ENCODE data around the gene TP53RK. TPM values are rescaled to one million over a fixed set of nuclear protein-coding genes. Genes with fewer than 3 reads are reported as not detected.

The TP53RK gene
- total and polyA plus RNA-seq, 7 donors = 8.4 to 24.4 (median 10.2) TPM

- no peak for DNase-seq
- H3K9me3 ChIP-seq = no peaks in the 10 kb centered on the region
Measured at GRCh38 chr20:46638134-46638897, 50.9 kb downstream of the TP53RK start.

GRCh38 chr20:46637427-46638133 is 51.7 kb downstream of the TP53RK start:
- 70 to 89% methylated on average over 4 of the region's 4 CpGs for WGBS, 2 donors
- no peak for TF ChIP-seq EP300 (IDR thresholded peaks at IDR 0.05)
- no peak for TF ChIP-seq POLR2A (IDR thresholded peaks at IDR 0.05)
- TF ChIP-seq POLR2AphosphoS5 (IDR thresholded peaks at IDR 0.05) = no peak
- no peak for TF ChIP-seq CTCF (IDR thresholded peaks at IDR 0.05)
- Histone ChIP-seq H3K4me3 (no peak overlapping the region), H3K36me3 (no peaks in the 10 kb centered on the region), H3K27ac (no peak overlapping the region), H3K27me3 (no peaks in the 10 kb centered on the region), H3K4me1 (no peaks in the 10 kb centered on the region), H3K9me3 (no peaks in the 10 kb centered on the region)
- no peak for DNase-seq
- intact Hi-C loops (cut with DNase I) = no loop called here

More at GRCh38 chr20:46638134-46638897, 50.9 kb downstream of the TP53RK start:
- H3K4me3 ChIP-seq = no peak overlapping the region
- H3K27me3 ChIP-seq = no peaks in the 10 kb centered on the region
- H3K4me1 ChIP-seq = no peaks in the 10 kb centered on the region
- no peak overlapping the region for H3K27ac ChIP-seq
- no peak for TF ChIP-seq POLR2A (IDR thresholded peaks at IDR 0.05)
- no peak for TF ChIP-seq POLR2AphosphoS5 (IDR thresholded peaks at IDR 0.05)
- TF ChIP-seq EP300 (IDR thresholded peaks at IDR 0.05) = no peak
- no peak for TF ChIP-seq CTCF (IDR thresholded peaks at IDR 0.05)
- WGBS, 2 donors = 82 to 84% methylated on average over 18 of the region's 18 CpGs
- no peaks in the 10 kb centered on the region for H3K36me3 ChIP-seq
- intact Hi-C loops (cut with DNase I) = no loop called here

GRCh38 chr20:46637020-46637419 is 52.2 kb downstream of the TP53RK start:
- Histone ChIP-seq H3K4me3 (no peak overlapping the region), H3K9me3 (no peaks in the 10 kb centered on the region), H3K36me3 (no peaks in the 10 kb centered on the region), H3K4me1 (no peaks in the 10 kb centered on the region), H3K27me3 (no peaks in the 10 kb centered on the region), H3K27ac (no peak overlapping the region)
- DNase-seq = no peak
- WGBS, 2 donors = 78 to 91% methylated on average over 11 of the region's 11 CpGs
- TF ChIP-seq EP300 (IDR thresholded peaks at IDR 0.05) (no peak), CTCF (IDR thresholded peaks at IDR 0.05) (no peak), POLR2A (IDR thresholded peaks at IDR 0.05) (no peak), POLR2AphosphoS5 (IDR thresholded peaks at IDR 0.05) (no peak)
- intact Hi-C loops (cut with DNase I) = no loop called here

- Histone ChIP-seq H3K4me3 (no peak overlapping the region), H3K4me1 (no peaks in the 10 kb centered on the region), H3K36me3 (no peaks in the 10 kb centered on the region), H3K27ac (no peak overlapping the region), H3K9me3 (no peaks in the 10 kb centered on the region), H3K27me3 (no peaks in the 10 kb centered on the region)
- WGBS, 2 donors = 74 to 87% methylated on average over 4 of the region's 4 CpGs
- intact Hi-C loops (cut with DNase I) = no loop called here
- TF ChIP-seq POLR2AphosphoS5 (IDR thresholded peaks at IDR 0.05) (no peak), POLR2A (IDR thresholded peaks at IDR 0.05) (no peak), EP300 (IDR thresholded peaks at IDR 0.05) (no peak), CTCF (IDR thresholded peaks at IDR 0.05) (no peak)
- no peak for DNase-seq
Measured at GRCh38 chr20:46636514-46636913, 52.7 kb downstream of the TP53RK start.
